Non-pigmented ciliary epithelial cell (primary cell): Measurements from ENCODE around the gene LRRC45.

ENCODE experiments used
- DNase-seq: peaks from one replicate; pipeline ENCODE4 v3.0.0-alpha.2; 2010; ENCODE audit warnings: low read depth

LRRC45 gene

GRCh38 chr17:82065193-82065637, 42.1 kb downstream of the LRRC45 start:
- DNase-seq = no peak

- no peak for DNase-seq
These were observed 42.7 kb downstream of the LRRC45 start, which contains the start of gene DUS1L for GRCh38 chr17:82065638-82066303. Gene DUS1L, minus strand, starts transcription at chr17:82065804. Its CDS starts 745 bp downstream, at chr17:82065059.

GRCh38 chr17:82070611-82071010, 47.5 kb downstream of the LRRC45 start:
- DNase-seq = no peak

DNA sequence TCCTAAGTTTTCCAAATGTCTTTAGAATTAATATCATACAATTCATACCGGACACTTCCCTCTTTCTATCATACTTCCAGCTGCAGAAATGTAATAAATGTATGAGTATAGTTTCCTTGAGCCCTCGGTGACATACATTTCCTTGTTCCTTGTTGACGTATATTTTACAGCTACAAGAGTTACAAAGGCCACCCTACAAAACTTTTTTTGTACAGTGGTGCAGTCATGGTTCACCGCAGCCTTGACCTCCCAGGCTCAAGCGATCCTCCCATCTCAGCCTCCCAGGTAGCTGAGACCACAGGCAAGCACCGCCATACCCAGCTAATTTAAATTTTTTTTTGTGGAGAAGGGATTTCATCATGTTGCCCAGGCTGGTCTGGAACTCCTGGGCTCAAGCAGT, 49.7 kb downstream of the LRRC45 start:
- DNase-seq = no peak

GRCh38 chr17:82073446-82073845, 50.3 kb downstream of the LRRC45 start:
- no peak for DNase-seq

- no peak for DNase-seq
These were observed 53.1 kb downstream of the LRRC45 start for GRCh38 chr17:82076018-82076784.

DNA sequence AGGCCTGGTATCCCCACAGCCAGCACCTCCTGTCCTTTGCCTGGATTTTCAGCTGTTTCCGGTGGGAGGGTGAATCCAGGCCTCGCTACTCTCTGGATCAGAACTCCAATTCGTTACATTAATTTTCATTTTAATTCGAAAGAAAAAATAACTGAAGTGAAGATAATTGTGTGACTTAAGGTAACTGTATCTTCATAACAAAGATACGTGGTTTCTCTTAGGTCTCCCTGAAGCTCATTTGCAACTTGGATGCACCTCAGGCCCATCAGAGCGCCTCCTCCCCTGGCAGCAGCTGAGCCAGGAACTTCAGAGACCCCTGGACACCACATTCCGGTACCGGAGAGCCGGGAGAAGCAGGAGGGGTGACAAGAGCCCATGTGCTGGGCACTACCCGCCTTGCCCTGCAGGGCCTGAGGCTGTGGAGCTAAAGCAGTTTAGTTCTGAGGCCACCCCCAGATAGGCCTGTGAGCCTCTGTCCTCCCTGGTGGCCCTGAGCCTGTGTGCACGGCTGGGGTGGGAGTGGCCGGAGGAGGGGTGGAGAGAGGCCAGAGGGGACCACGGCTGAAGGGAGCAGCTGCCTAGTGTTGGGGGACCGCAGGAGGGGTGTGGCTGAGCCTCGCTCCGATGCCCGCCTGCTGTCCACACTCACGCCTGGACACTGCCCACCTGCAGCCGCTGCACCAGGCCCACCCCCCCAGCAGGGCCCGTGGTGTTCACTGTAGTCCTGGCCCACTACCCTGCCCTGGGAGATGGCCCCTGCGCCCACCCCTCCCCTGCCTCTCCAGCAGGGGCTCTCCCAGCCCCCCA, 53.9 kb downstream of the LRRC45 start:
- DNase-seq = no peak

DNA sequence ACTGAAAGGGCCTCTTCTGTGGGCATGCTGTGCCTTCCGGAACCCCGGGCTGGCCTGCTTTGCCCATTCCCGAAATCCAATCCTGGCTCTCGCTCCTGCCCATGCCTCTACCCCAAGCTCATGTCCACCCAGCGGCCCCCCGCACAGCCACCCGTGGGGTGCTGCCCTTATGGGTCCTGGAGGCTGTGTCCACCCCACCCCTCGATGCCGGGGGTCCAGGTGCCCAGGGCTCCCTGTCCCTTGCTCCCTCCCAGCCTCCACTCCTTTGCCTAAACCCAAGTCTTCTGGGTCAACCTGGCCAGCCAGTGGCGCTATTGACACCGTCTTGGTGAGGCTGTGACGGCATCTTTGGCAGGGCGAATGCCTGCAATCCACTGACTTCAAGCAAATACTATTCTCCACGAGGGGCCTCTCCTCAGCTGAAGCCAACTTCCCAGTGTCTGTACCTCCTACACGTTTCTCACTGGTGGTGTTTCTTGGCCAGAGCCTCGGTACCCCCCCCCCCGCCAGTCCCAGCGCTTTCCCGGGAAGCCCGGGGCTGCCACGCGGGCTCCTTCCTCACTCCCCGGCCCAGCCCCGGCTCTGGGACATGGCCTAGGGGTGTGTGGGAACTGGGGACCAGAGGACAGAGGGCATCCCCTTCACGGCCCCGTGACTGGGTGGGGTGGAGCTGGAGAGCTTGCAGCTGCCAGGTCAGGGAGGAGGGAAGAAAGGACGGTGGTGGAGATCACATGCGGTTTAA, 54.7 kb downstream of the LRRC45 start:
- no peak for DNase-seq

GRCh38 chr17:82078433-82078832, 55.3 kb downstream of the LRRC45 start:
- DNase-seq = no peak

DNA sequence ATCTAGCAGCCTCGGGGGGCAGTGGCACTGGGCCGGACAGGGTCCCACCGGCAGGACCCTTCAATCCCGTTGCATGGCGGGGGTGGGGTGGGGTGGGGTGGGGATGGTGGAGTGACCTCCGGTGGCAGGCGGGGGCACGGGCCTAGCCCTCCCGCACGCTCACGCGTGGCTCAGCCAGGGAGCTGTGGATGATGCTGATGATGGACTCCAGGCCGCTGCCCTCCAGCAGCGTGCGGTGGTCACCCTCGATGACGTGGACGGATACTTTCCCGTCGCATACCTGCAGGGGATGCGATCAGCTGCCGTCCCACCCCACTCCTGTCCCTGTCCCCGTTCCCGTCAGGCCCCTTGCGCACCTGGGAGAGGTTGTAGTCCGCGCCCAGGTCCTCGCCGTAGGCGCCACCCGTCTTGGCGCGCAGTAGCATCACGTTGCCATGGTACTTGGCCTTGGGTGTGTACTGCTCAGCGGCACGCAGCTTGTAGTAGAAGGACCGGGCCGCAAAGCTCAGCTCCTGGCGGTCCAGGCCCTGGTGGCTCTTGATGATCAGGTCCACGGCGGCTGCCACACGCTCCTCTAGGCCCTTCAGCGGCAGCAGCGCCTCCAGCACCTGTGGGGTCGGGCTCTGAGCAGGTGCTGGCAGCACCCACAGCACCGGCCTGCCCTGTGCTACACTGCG, 56.0 kb downstream of the LRRC45 start:
- DNase-seq = no peak

DNA sequence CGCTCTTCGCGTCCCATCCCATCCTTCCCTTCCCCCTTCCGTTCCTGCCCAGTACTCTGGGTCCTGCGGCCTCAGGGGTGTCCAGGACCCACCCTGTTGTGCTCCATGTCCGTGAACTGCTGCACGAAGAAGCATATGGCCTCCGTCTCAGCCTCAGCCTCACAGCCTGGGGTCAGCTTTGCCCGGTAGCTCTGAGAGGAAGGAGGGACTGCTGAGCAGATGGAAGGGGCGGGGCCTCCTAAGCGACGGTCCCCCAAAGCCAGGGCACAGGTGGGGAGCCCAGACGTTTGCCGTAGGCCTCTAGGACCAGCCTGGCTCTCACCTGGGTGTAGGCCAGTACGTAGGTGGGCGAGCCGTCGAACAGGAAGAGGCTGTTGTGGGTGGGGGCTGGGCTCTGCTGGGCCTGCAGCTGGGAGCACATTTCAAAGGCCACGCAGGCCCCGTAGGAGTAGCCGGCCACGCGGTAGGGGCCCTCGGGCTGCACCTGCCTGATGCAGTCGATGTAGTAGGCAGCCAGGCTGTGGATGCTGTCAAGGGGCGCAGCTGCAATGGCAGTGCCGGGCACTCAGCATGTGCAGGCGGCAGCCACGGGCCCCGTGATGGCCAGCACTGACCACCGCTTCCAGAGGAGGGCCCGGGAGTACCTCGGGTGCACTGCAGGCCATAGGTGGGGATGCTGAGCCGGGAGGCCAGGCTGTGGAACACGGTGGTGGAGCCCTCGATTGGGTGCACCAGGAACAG, 57.1 kb downstream of the LRRC45 start:
- DNase-seq = no peak
